MM.1S (cell line): ENCODE measurements around the gene THOC2.

Source experiments
- EZH2phosphoT487 ChIP-seq: fragments of 300-600 bp; sonication (generic); IDR thresholded peaks from 2 replicates; pipeline ENCODE4 v1.6.1; 2018; ENCODE audit warnings: antibody characterized with exemption, low read length
- TF ChIP-seq, protein P1 (sequence below): fragments of 300-600 bp; sonication (generic); IDR thresholded peaks from 2 replicates; pipeline ENCODE4 v1.5.1; 2016; ENCODE audit warnings: antibody characterized with exemption, low read length, mixed read lengths

GRCh38 chrX:123570011-123570590 lies 162.8 kb downstream of the THOC2 start:
- TF ChIP-seq, protein P1, sequence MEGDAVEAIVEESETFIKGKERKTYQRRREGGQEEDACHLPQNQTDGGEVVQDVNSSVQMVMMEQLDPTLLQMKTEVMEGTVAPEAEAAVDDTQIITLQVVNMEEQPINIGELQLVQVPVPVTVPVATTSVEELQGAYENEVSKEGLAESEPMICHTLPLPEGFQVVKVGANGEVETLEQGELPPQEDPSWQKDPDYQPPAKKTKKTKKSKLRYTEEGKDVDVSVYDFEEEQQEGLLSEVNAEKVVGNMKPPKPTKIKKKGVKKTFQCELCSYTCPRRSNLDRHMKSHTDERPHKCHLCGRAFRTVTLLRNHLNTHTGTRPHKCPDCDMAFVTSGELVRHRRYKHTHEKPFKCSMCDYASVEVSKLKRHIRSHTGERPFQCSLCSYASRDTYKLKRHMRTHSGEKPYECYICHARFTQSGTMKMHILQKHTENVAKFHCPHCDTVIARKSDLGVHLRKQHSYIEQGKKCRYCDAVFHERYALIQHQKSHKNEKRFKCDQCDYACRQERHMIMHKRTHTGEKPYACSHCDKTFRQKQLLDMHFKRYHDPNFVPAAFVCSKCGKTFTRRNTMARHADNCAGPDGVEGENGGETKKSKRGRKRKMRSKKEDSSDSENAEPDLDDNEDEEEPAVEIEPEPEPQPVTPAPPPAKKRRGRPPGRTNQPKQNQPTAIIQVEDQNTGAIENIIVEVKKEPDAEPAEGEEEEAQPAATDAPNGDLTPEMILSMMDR, result no peak
- no peak for TF ChIP-seq EZH2phosphoT487
